Osteocyte (in vitro differentiated cells): Measurements from ENCODE around the gene APOB. TPM values are rescaled to one million over a fixed set of nuclear protein-coding genes. Genes with fewer than 3 reads are reported as not detected.

Experiments
- DNase-seq: peaks from one replicate; pipeline ENCODE4 v3.0.0; 2021; ENCODE audit warnings: mixed read lengths; ENCODE audit not compliant: unreplicated experiment; ENCODE audit errors: extremely low spot score
- H3K27ac Mint-ChIP-seq: one replicate; pipeline ENCODE4 v1.8.0; 2021; ENCODE audit warnings: mild to moderate bottlenecking, mixed read lengths; ENCODE audit not compliant: unreplicated experiment
- H3K27me3 Mint-ChIP-seq: one replicate; pipeline ENCODE4 v1.8.0; 2021; ENCODE audit warnings: mixed read lengths; ENCODE audit not compliant: unreplicated experiment
- H3K36me3 Mint-ChIP-seq: one replicate; pipeline ENCODE4 v1.8.0; 2021; ENCODE audit warnings: mixed read lengths; ENCODE audit not compliant: unreplicated experiment
- H3K4me1 Mint-ChIP-seq: one replicate; pipeline ENCODE4 v1.8.0; 2021; ENCODE audit warnings: mixed read lengths; ENCODE audit not compliant: unreplicated experiment
- H3K4me3 Mint-ChIP-seq: one replicate; pipeline ENCODE4 v1.8.0; 2021; ENCODE audit warnings: mild to moderate bottlenecking, moderate library complexity, mixed read lengths; ENCODE audit not compliant: unreplicated experiment
- H3K9me3 Mint-ChIP-seq: one replicate; pipeline ENCODE4 v1.8.0; 2021; ENCODE audit warnings: mixed read lengths; ENCODE audit not compliant: unreplicated experiment
- total RNA-seq: library from RNA; stranded (reverse); gene quantifications from 2 replicates; pipeline ENCODE4 v1.2.1, GENCODE V29; 2021
- TF ChIP-seq, protein P1 (sequence below): fragments of 200-600 bp; sonication (generic); IDR thresholded peaks from 2 replicates; pipeline ENCODE4 v1.5.0; 2021; ENCODE audit warnings: antibody characterized with exemption, mild to moderate bottlenecking, moderate library complexity

Gene APOB
- total RNA-seq, 1 donor from 2014 or later = 0.21 TPM

DNA sequence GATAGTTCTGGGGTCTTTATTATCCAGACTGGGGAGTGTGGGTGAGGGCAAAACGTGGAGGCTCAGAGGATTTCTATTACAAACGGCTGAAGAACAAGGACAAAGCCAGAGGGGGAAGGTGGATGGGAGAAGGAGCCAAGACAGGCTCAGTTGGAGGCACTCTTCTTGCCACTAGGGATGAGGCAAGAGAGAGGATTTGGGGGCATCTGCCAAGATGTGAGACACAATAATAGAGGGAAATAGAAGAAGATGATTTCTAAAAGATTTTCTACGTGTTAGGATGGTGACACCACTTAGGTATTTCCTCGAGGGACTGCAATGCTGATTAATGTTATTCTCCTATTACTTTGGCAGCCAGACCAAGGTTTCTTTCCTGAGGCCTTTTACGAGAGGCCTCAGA lies 71.8 kb downstream of the APOB start:
- Mint-ChIP-seq H3K36me3 (no peaks in the 10 kb centered on the region), H3K4me3 (no peak overlapping the region), H3K27me3 (peaks cover 40% of the 10 kb centered on the region), H3K27ac (no peak overlapping the region), H3K4me1 (peaks cover 27% of the 10 kb centered on the region), H3K9me3 (no peaks in the 10 kb centered on the region)
- TF ChIP-seq, protein P1, sequence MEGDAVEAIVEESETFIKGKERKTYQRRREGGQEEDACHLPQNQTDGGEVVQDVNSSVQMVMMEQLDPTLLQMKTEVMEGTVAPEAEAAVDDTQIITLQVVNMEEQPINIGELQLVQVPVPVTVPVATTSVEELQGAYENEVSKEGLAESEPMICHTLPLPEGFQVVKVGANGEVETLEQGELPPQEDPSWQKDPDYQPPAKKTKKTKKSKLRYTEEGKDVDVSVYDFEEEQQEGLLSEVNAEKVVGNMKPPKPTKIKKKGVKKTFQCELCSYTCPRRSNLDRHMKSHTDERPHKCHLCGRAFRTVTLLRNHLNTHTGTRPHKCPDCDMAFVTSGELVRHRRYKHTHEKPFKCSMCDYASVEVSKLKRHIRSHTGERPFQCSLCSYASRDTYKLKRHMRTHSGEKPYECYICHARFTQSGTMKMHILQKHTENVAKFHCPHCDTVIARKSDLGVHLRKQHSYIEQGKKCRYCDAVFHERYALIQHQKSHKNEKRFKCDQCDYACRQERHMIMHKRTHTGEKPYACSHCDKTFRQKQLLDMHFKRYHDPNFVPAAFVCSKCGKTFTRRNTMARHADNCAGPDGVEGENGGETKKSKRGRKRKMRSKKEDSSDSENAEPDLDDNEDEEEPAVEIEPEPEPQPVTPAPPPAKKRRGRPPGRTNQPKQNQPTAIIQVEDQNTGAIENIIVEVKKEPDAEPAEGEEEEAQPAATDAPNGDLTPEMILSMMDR = no peak
- DNase-seq = no peak

DNA sequence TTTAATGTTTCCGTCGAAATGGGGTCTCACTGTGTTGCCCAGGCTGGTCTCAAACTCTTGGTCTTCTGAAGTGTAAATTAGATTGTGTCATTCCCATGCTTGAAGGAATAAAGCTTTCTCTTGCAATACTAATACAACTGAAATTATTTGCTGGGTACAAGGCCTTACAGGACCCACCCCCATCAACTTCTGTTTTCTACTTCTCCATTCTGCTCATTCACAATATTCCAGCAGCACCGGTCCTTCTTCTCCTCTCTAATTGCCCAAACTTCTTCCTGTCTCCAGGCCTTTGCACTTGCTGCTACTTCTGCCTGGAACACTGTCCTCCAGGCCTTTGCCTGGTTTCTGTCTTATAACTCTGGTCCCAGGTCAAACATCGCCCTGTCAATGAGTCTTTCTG lies 73.8 kb downstream of the APOB start:
- DNase-seq = no peak
- TF ChIP-seq, protein P1 = no peak
- Mint-ChIP-seq H3K9me3 (no peaks in the 10 kb centered on the region), H3K27ac (no peak overlapping the region), H3K4me1 (peaks cover 40% of the 10 kb centered on the region), H3K27me3 (peaks cover 48% of the 10 kb centered on the region), H3K36me3 (no peaks in the 10 kb centered on the region), H3K4me3 (no peak overlapping the region)

DNA sequence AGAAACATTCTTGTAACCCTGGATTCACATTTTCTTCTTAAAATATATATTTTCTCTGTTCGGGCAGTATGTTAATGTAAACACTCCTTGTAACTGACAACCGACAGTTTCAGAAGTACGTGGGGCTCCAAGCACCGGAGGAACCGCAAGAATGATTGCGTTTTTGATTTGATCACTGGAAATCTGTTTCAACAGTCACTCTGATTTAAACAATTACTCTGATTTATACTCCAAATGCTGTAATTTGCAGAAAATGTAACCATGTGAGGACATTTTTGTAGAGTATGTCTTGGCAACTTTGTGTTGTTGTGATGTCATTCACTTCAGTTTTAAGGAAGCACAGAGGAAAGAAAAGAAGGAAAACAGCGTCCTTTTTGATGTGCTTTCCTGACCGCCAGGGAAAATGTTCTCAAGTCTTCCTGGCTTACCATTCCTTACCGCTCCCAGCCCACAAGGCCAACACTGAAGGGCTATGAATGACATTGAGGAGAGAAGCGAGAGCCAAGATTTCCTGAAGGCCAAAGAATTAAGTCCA lies 77.7 kb downstream of the APOB start:
- Mint-ChIP-seq H3K27ac (peak overlapping the region; percentile 71), H3K9me3 (no peaks in the 10 kb centered on the region), H3K27me3 (peaks cover 55% of the 10 kb centered on the region), H3K36me3 (no peaks in the 10 kb centered on the region), H3K4me1 (peaks cover 21% of the 10 kb centered on the region), H3K4me3 (no peak overlapping the region)
- TF ChIP-seq, protein P1 = no peak
- DNase-seq = no peak

DNA sequence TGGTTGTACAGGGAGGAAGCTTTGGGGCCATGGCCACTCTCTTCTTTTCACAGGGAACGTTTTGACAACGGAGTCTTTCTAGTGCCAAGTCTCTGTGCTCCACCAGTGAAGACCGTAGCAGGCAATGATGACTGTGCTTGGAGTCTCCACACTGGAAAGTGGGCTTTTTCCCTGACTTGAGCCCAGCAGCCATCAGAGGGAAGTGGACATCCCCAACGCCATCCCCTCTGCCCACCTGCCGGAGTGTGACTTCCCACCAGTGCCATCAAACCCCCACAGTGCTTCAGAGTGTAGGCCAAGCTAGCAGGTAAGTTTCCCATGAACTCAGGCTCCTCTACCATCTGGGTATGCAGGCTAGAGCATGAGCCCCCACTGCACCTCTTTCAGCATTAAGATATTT lies 78.7 kb downstream of the APOB start:
- Mint-ChIP-seq H3K27ac (no peak overlapping the region), H3K4me1 (peaks cover 14% of the 10 kb centered on the region), H3K4me3 (no peak overlapping the region), H3K36me3 (no peaks in the 10 kb centered on the region), H3K27me3 (peaks cover 63% of the 10 kb centered on the region), H3K9me3 (no peaks in the 10 kb centered on the region)
- DNase-seq = no peak
- TF ChIP-seq, protein P1 = no peak

DNA sequence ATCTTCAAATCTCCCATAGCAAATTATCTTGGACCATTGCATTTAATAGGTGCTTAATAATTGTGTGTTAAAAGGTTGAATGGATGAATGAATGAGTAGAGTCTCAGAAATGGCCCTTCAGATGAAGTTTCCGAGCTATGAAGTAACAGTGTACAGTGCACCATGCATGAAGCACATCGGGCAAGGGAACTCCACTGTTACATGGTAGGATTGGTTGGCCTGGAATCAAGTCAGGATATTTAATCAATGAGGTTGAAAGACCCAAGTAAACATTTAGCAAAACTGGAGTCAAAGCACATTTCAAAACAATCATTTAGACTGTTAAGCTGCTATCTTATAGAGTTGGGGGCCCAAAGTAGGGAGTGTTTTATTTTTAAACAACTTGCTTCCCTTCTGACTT lies 80.0 kb downstream of the APOB start:
- TF ChIP-seq, protein P1 = no peak
- Mint-ChIP-seq H3K9me3 (no peaks in the 10 kb centered on the region), H3K36me3 (no peaks in the 10 kb centered on the region), H3K4me3 (no peak overlapping the region), H3K4me1 (peaks cover 17% of the 10 kb centered on the region), H3K27ac (no peak overlapping the region), H3K27me3 (peaks cover 58% of the 10 kb centered on the region)
- no peak for DNase-seq
